GM19240 (cell line): ENCODE measurements around the gene OPCML.

ENCODE experiments used
- DNase-seq: peaks from one replicate; pipeline ENCODE4 v3.0.0; 2011; ENCODE audit warnings: low spot score; ENCODE audit not compliant: insufficient read length

The OPCML gene

DNA sequence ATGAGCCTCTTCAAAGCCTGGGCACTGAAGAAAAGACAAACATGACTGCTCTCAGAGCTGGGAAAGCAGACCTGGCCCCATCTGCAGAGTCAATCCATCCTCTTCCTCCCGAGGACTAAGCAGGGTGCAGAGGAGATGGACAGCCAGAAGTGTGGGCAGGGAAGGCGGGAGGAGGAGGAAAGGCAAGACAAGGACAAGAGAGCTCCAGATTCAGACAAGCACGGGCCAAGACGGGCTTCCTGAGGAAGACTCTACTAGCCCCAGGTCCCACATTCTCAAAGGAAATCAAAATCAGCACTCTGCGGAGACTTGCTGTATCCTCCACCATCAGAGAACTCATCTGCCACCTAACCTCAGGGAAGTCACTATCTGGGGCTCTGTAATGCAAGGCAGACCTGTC lies 28.5 kb downstream of the OPCML start:
- DNase-seq, result no peak

DNA sequence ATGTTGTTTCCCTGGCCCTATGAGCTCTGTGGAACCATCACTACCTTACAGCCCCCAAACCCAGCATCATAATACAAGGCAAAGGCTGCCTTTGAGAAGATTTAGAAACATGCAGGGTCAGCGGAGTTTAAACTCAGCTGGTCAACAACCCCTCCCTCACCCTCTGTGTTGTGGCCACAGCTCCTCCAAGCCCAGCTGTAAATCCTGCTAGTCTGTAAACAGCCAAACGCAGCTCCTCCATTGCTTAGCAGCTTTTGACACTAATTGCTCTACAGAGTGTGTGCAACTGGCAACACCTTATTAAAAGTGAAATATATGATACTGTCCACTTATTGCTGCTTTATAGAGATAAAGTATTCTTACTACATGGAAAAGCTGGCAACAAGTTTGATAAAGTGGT lies 29.1 kb downstream of the OPCML start:
- DNase-seq, result no peak

DNA sequence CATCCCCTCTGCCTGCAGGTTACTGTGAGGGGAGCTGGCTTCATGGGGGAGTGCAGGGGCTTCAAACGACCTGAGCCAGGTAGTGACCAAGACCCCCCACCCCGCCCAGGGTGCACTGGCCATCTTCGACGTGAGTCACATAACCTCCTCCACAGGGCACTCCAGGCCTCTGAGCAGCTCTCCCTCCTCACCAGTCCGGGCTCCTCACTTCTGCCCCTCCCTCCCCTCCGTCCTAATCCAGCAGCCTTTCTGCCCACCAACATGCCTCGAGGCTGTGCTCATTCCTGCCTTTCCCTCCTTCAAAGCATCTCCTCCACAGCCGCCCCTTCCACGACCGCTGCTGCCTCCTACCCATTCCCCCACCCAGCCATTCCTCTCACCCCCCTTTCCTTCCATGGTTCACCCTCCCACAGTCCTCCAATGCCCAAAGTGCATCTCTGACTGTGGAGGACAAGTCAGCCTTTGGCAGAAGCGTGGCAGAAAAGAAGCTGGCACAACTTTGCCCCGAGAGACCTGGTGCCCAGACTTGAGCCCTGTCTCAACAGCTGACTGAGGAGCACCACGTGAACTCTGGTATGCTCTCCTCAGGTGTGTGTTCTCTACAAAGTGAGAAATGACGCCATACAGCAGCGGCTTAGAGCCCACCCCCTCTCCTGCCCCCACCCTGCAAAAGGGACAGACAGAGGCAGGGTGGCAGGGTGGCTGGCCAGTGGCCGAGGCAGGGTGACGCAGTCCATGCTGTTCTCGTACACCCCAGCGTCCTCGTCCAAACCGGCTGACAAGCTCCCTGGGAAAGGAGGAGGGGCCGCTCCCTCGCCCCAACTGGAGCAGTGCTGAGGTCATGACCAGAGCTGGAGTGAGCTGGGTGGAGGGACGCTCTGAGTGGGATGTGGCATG lies 30.4 kb downstream of the OPCML start:
- no peak for DNase-seq

DNA sequence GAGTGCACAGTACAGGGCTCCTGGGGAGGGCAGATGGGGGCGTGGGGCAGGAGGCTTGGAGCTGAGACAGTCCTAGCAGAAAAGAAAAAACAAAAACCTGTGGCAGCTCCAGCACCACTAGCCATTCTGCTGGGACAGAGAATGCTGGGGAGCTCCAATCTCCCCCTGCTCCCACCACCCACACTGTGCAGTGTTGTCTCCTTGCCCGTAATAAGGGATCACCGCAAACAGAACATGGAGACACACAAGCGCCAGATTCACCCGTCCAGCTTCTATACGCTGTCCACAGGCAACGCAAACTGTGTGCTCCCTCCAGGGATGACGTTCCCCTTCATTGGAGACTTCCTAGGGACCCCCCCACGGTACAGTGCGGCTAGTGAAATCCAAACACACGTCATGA lies 31.4 kb downstream of the OPCML start:
- DNase-seq, result no peak

DNA sequence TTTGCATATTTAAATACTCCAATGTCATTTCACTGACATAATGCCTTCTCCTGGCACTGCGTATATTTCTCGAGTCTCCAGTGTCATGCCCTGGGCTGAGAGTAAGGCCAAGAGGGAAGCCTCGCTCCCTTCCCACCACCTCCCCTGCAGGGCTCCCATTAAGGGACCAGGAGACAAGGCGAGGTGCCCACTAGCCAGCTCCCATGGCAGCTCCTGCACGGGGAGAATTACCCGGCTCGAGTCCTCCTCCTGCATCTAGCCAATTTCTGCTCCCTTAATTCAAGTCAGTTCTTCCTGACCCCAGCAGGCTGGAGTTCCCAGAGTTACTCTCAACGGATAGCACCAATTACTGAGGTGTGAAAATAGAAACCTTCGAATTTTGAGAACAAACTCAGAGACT lies 31.9 kb downstream of the OPCML start:
- DNase-seq, result no peak

DNA sequence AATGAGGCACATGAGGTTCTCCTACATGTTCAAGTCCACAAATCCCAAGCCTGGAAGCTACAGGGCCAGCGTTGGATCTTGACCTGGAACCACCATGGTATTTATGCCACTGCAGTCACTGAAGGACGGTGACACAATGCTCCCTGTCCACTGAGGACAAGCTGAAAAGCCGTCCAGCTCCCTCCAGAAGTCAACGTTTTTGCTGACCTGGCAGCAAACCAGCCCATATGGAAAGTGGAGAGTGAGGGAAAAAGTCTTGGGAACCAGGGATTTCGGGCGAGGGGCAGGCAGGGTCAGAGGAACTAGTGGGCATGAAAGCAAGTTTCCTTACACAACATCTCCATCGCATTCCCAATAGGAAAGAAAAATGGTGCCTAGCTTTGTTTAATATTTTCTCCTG lies 33.3 kb downstream of the OPCML start:
- no peak for DNase-seq

DNA sequence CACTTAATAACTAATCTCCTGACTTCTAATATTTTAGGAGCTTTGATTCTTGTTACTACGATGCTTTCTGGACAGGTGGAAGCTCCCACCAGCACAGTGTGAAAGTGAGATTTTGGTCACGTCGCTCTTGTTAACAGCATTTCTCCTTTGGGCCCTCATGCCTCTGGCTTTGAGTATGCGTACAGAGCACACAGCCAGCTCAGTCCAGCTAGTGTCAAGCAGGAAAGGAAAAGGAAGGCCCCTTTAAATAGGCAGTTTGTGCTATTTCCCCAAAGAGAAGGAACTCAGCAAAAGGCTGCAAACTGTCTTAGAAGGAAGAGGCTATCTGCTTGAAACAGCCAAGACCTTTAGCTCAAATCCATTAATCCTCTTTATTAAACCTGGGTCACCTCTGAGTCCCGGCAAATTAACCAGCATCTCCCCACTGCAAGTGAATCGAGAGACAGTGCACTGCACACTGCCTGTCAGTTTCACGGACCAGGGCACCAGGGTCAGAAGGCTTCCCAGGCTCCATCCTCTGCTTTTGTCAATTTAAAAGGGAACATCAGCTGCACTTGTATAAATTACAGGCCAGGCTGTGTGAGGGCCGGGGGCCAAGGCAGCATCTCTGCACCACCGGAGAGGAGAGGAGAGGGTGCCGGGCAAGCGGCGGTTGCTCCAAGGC lies 34.7 kb downstream of the OPCML start:
- no peak for DNase-seq

DNA sequence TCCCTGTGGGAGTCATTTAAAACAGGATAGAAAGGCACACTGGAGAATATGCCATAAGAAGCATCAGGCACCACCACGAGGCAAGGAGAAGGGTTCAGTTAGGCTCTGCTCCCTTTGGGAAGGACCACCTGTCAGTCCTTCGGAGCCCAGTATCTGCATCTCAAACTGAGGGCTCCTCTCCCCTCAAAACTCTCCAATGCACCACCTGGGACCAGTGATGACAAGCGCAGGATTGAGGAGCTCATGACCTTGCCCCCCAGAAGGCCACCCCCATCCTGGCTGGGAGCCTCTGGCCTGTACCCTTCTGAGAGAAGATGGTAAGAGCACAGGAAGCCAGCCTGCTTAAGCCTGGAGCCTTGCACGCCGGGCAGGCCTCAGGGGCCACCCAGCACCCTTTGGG lies 39.4 kb downstream of the OPCML start:
- DNase-seq, result no peak

DNA sequence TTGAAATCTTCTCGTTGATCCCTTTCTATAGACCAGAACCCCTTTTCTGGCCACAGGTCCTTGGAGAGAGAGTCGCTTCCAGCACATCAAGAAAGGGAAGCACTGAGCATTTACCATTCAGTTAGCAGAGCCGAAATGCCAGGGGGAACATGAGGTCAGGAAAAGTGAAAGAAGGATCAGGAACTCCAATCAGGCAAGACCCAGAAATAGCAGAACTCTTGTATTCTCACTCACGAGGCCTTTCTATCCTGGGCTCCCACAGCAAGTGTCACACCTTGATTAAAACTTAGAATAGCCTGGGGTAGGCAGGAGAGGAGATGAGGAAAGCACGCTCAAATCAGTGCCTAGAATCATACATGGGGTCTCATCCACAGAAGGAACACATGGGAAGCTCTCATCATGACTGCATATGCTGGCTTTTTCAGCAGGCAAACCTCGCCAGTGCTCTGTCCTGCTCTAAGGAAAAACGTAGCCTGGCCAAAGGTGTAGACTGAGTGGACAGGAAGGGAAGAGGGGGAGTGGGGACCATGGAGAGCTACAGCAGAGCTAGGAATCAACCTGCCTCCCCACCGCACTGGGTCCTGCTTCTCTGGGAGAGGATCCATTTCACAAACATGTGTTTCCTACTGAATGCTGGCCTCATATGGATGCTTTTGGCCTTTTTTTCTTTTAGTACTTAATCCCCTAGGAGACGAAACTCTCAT lies 40.5 kb downstream of the OPCML start:
- DNase-seq, result no peak

DNA sequence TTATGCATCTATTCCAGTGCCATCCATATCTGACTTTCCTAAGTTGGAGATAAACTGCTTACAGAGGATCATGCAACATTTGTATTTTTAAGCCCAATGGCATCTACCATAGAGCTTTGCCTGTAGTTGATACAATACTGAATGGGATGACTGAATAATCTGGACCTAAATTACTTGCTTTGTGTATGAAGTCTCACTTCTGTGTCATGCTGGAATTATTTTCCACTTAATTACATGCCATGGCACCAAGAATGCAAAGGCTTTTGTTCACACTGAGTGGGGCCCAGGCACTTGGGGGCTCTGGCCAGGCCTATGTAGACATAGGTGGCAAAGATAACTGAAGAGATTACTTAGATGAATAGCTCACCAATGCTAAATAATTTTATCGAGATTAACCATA lies 51.6 kb downstream of the OPCML start:
- no peak for DNase-seq

DNA sequence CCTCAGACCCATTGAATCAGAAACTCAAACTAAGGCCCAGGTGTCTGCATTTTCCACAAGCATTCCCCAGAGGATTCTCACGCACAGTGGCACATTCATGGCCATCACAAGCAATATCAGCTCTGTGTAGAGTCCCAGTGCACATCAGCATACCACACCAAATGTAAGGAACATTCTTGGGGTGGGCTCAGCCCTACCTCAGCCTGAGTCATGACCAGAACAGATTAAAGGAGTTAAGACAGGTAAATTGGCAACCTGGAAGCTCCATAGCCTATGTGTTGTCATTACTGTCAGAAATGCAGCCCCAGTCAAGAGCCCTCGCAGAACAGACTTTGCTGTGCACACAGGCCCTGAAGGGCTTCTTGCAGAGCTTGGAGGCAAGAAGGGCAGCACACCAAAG lies 53.1 kb downstream of the OPCML start:
- DNase-seq, result no peak

DNA sequence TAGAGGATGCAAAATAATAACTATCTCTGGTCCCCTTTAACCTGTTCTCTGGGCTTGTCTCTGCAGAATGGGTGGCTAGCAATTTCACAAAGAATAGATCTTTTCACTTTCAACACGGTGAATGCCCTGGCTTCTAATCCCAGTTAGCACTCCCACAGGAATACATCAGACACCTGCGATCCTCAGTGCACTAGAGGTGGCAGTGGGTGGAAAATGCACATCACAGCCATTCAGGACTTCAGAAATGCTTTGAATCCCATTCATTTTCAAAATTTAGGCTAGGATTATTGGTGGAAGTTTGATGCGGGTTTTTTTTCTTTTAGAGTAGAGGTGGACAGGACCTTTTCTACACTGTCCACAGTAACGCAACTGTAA lies 55.1 kb downstream of the OPCML start:
- DNase-seq, result no peak

DNA sequence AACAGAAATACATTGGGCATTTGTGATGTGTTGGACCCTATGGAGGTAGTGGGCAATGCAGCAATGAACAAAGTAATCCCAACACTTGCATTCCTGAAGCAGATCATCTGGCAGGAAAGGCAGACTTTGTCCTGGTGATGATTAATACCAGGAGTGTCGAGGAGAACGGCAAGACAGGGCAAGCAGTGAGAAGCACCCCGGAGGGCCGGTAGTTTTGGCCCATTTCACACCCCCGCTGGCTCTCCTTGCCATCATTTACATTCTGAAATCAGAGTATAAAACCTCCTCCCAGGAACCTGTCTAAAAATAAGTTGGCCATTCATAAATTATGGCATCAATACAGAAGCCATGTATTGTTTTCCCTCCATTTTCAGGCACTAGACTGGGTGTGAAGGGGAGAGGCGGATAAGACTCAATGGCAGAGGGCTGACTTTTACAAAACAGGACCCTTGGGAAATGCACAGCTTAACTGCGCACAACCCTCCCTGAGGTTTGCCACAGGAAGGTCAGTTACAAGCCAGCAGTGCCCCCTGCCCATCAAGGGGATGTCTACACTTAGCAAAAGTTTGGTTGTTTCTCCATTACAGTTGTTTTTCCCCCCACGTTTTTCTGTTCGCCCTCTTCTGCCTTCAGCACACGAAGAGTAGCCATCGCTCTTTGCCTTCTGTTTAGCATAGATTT lies 55.6 kb downstream of the OPCML start:
- no peak for DNase-seq

DNA sequence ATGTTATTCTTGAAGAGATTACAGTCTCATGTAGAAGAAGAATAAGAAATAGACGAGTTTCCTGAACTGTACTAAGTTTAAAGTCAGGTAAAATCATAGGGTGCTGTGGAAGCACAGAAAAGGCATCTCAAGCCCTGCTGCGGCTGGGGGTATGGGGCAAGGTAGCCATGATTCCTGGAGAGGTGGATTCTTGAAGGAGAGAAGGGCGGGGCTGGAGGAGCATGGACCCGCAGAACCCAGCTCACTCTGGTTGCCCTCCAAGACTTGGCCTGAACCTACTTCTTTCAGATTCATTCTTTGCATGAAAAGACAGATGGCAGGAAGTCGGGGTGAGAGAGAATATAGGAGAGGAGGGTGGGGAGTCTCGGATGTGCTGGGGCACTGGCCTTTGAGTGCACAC lies 57.8 kb downstream of the OPCML start:
- DNase-seq, result no peak

DNA sequence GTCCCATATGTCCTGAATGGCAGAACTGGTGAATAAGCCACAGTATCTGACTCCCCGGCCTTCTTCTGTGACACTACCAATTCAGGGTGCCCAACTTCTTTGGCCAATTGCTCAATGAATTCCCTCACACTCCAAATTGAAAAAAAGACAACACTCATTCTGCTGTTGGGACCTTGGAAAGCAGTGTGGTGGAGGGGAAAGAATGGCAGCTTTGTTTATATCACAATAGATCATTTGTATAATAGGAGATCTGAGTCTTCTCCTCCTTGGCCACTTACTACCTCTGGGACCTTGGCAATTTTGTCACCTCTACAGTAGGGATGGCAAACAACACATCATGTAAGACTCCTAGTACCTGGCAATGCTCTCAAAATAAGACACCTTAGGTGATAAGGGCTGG lies 64.6 kb downstream of the OPCML start:
- DNase-seq, result no peak

DNA sequence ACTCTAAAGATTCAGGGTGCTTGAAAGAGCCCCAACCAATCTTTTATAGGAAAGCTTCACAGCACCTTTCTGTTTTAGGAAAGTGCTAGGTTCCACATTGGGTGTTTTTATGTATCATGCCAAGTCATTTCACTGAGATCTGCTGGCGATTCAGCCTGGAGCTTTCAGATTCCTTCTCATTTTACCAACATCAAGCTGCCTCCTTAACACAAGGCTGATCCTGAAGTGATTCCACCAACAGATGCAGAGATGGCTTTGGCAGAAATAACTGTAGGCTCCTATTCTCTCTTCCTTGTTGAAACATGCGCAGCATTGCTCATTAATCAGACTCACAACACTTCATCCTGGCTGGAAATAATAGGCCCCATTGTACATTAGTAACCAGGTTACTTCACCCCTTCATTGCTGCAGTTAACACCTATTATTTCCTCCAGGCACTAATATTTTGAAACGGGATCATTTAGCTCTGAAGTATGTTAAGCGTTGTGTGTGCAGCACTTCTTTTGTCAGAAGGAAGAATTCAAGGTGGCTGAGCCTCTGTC lies 89.0 kb downstream of the OPCML start:
- no peak for DNase-seq

DNA sequence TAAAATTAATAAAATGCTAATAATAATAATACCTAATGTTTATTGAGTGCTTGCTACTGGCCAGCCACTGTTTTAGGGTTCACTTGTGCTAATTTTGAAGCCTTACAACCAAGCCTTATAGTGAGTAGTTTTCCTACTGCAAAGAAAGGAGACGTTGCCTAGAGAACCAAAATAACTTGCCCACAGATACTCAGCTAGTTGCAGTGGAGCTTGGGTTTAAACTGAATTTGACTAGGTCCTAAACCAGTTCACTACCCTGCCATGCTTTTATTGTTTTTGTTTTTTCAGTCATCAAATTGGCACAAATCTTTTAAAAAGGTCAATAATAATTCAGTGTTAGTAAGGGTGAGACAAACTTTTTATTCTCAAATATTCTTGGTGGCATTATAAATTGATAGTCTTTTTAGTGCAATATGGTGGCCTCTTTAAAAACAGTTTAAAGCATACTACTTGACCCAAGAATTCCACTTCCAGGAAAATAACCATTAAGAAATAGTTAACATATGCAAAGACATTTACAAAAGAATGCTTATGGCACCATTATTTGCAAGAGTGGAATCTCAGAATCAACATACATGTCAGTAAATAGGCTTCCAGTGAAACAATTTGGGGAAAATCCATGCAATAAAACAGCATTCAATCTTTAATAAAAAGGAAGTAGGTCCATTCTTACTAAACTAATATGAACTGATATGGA lies 90.2 kb downstream of the OPCML start:
- DNase-seq, result no peak

DNA sequence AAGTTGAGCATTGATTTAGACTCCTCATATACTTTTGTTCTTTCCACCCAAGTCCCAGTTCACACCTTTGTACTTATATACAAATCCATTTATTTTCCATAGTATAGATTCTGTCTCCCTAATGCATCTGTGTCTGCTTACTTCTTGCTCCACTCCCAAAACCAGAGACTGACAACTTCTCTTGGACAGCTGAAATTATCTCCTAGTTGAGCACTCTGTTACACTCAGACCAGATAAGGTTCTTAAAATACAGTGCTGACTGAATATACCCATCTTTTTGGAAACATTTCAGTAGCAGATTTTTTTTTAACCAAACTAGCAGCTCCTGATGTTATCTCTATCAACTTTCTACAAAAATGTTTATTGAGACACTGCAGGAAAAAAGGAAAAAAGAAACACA lies 106.3 kb downstream of the OPCML start:
- no peak for DNase-seq

DNA sequence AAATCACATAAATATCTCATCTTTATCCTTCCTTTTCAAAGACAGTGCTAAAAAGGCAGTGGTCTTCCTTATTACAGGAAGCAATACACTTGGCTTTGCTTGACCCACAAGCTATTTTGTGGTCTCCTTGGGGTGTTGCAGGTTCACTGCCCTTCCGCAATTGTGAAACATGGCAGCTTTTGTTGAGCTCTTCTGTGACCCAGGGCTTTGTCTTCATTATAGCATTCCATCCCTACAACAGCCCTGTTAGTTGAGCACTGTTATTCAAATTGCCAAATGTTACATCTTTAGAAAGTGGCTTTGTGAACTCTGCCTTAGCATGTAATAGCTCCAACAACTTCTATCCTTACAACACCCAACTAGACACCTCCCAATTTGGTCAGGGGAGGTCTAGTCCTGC lies 107.1 kb downstream of the OPCML start:
- no peak for DNase-seq

DNA sequence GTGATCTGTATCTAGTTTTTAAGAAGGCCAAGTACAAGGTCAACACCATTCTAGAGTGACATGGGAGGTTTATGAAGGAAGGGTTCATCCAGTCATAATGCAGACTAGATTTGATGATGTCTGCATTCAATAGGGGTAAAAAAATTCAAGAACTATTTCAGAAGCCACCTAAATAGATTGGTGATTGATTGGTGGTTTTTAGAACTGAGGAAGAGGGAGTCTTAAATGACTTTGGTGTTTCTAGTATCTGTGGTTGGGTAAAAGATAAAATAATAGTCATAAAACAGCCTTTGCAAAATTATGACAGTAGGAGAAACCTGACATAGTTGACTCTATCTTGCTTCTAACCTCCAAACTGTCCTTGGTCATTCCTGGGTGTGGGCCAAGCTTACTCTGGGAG lies 114.1 kb downstream of the OPCML start:
- no peak for DNase-seq

DNA sequence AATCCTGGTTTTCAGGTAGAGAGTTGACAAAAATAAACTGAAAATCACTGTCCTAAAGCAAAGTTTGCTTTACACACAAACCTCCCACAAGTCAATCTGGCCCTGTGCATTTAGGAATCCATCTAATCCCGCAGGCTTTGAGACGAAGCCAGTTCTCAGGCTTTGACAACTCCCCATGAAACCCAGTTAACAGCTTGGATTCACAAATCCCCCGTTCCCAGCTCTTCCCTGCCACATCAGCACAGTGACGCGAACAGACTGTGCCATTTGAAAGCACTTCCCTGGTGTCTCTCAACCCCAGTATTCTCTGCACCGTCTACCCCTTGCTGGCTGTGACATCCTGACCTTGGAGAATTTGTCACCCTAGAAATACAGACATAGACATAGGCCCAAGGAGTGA lies 117.8 kb downstream of the OPCML start:
- no peak for DNase-seq
